Measurements from ENCODE around the gene FUOM. TPM values are rescaled to one million over a fixed set of nuclear protein-coding genes. Genes with fewer than 3 reads are reported as not detected.

FUOM gene
- total RNA-seq, 1 donor from 2014 or later, result 20.4 TPM

GRCh38 chr10:133318494-133319127 is 39.2 kb downstream of the FUOM start:
- no peaks in the 10 kb centered on the region for H3K36me3 Mint-ChIP-seq
- no peaks in the 10 kb centered on the region for H3K9me3 Mint-ChIP-seq
- TF ChIP-seq, protein P1, sequence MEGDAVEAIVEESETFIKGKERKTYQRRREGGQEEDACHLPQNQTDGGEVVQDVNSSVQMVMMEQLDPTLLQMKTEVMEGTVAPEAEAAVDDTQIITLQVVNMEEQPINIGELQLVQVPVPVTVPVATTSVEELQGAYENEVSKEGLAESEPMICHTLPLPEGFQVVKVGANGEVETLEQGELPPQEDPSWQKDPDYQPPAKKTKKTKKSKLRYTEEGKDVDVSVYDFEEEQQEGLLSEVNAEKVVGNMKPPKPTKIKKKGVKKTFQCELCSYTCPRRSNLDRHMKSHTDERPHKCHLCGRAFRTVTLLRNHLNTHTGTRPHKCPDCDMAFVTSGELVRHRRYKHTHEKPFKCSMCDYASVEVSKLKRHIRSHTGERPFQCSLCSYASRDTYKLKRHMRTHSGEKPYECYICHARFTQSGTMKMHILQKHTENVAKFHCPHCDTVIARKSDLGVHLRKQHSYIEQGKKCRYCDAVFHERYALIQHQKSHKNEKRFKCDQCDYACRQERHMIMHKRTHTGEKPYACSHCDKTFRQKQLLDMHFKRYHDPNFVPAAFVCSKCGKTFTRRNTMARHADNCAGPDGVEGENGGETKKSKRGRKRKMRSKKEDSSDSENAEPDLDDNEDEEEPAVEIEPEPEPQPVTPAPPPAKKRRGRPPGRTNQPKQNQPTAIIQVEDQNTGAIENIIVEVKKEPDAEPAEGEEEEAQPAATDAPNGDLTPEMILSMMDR (conservative IDR thresholded peaks at IDR 0.05), result peak; percentile 86
- no peak overlapping the region for H3K27ac Mint-ChIP-seq
- peak overlapping the region; percentile 76 for H3K4me3 Mint-ChIP-seq
- DNase-seq (ENCODE audit: extremely low spot score, unreplicated experiment), result no peak
- H3K4me1 Mint-ChIP-seq (ENCODE audit: unreplicated experiment), result peaks cover 5% of the 10 kb centered on the region
- peaks cover 14% of the 10 kb centered on the region for H3K27me3 Mint-ChIP-seq

- H3K9me3 Mint-ChIP-seq, result no peaks in the 10 kb centered on the region
- H3K36me3 Mint-ChIP-seq, result no peaks in the 10 kb centered on the region
- H3K27me3 Mint-ChIP-seq, result peaks cover 14% of the 10 kb centered on the region
- DNase-seq (ENCODE audit: extremely low spot score, unreplicated experiment), result no peak
- H3K4me1 Mint-ChIP-seq (ENCODE audit: unreplicated experiment), result peaks cover 5% of the 10 kb centered on the region
- no peak overlapping the region for H3K27ac Mint-ChIP-seq
- H3K4me3 Mint-ChIP-seq, result no peak overlapping the region
- TF ChIP-seq, protein P1 (conservative IDR thresholded peaks at IDR 0.05), result no peak
These were observed 41.1 kb downstream of the FUOM start for GRCh38 chr10:133316732-133317131.

DNA sequence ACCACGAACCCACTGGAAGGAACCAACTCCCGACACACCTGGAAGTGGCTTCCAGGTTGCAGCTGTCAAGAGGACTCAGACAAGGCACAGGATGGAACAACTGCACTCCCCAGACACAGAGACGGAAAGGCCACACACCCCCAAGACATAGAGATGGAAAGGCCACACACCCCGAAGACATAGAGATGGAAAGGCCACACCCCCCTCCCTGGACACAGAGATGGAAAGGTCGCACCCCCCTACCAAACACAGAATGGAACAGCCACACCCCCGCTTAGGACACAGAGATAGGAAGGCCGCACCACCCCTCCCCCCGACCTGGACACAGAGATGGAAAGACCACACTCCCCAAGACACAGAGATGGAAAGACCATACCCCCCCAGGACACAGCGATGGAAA is 41.6 kb downstream of the FUOM start:
- H3K36me3 Mint-ChIP-seq, result no peaks in the 10 kb centered on the region
- peaks cover 14% of the 10 kb centered on the region for H3K27me3 Mint-ChIP-seq
- no peak overlapping the region for H3K4me3 Mint-ChIP-seq
- peaks cover 5% of the 10 kb centered on the region for H3K4me1 Mint-ChIP-seq (ENCODE audit: unreplicated experiment)
- DNase-seq (ENCODE audit: extremely low spot score, unreplicated experiment), result no peak
- TF ChIP-seq, protein P1 (conservative IDR thresholded peaks at IDR 0.05), result no peak
- H3K9me3 Mint-ChIP-seq, result no peaks in the 10 kb centered on the region
- no peak overlapping the region for H3K27ac Mint-ChIP-seq

DNA sequence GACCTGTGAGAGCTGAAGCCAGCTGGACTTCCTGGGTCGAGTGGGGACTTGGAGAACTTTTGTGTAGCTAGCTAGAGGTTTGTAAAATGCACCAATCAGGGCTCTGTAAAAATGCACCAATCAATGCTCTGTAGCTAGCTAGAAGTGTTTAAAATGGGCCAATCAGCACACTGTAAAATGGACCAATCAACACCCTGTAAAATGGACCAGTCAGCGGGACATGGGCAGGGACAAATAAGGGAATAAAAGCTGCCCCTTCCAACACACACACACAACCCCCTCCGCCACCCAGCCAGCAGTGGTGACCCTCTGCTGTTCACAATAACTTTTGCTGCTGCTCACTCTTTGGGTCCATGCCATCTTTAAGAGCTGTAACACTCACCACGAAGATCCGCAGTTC is 42.0 kb downstream of the FUOM start:
- H3K4me1 Mint-ChIP-seq (ENCODE audit: unreplicated experiment), result peaks cover 5% of the 10 kb centered on the region
- H3K27ac Mint-ChIP-seq, result no peak overlapping the region
- no peaks in the 10 kb centered on the region for H3K9me3 Mint-ChIP-seq
- H3K27me3 Mint-ChIP-seq, result peaks cover 14% of the 10 kb centered on the region
- DNase-seq (ENCODE audit: extremely low spot score, unreplicated experiment), result no peak
- TF ChIP-seq, protein P1 (conservative IDR thresholded peaks at IDR 0.05), result no peak
- H3K4me3 Mint-ChIP-seq, result no peak overlapping the region
- H3K36me3 Mint-ChIP-seq, result no peaks in the 10 kb centered on the region

GRCh38 chr10:133314911-133315310 is 42.9 kb downstream of the FUOM start:
- peaks cover 5% of the 10 kb centered on the region for H3K4me1 Mint-ChIP-seq (ENCODE audit: unreplicated experiment)
- H3K27me3 Mint-ChIP-seq, result peaks cover 8% of the 10 kb centered on the region
- H3K4me3 Mint-ChIP-seq, result no peak overlapping the region
- TF ChIP-seq, protein P1 (conservative IDR thresholded peaks at IDR 0.05), result no peak
- H3K36me3 Mint-ChIP-seq, result no peaks in the 10 kb centered on the region
- no peak for DNase-seq (ENCODE audit: extremely low spot score, unreplicated experiment)
- H3K27ac Mint-ChIP-seq, result no peak overlapping the region
- no peaks in the 10 kb centered on the region for H3K9me3 Mint-ChIP-seq

Data from type B pancreatic cell (in vitro differentiated cells).